Testis (tissue), 3 donors: ENCODE data around the gene PSTPIP1. TPM values are rescaled to one million over a fixed set of nuclear protein-coding genes. Genes with fewer than 3 reads are reported as not detected.

Source experiments
- DNase-seq: peaks from one replicate; pipeline ENCODE4 v3.0.0-alpha.2; 2019
- H3K27ac ChIP-seq, 2 donors: fragments of 200-600 bp; sonication (generic); one replicate each; pipeline ENCODE4 v1.5.1; 2019
- H3K27me3 ChIP-seq: fragments of 200-600 bp; sonication (generic); one replicate; pipeline ENCODE4 v1.5.1; 2019
- H3K36me3 ChIP-seq: fragments of 200-600 bp; sonication (generic); one replicate; pipeline ENCODE4 v1.5.1; 2017; ENCODE audit warnings: low read depth; ENCODE audit errors: missing control alignments
- H3K4me1 ChIP-seq: fragments of 200-600 bp; sonication (generic); one replicate; pipeline ENCODE4 v1.5.1; 2019
- H3K4me3 ChIP-seq, 2 donors: fragments of 200-600 bp; sonication (generic); one replicate each; pipeline ENCODE4 v1.5.1; 2017 to 2019
- H3K9me3 ChIP-seq: fragments of 200-600 bp; sonication (generic); one replicate; pipeline ENCODE4 v1.5.1; 2017
- CTCF ChIP-seq, 3 experiments: fragments of 450-650 bp in 2 of 3; fragments of 200-600 bp in 1 of 3; sonication (generic) in 1 of 3; IDR thresholded peaks; one replicate each; pipeline ENCODE4 v1.5.1; 2016 to 2019; ENCODE audit warnings: antibody characterized with exemption in 3 of 3, mild to moderate bottlenecking in 2 of 3, moderate library complexity in 1 of 3
- POLR2A ChIP-seq: fragments of 450-650 bp; IDR thresholded peaks from one replicate; pipeline ENCODE4 v1.6.1; 2017; ENCODE audit warnings: antibody characterized with exemption, mild to moderate bottlenecking, moderate library complexity
- WGBS, 2 donors: methylation state at CpG; one replicate each; pipeline ENCODE4 v1.1.5; 2018; 5-methylcytosine and 5-hydroxymethylcytosine counted together
- intact Hi-C: fragments of 100-400 bp; cut with DNase I; formaldehyde crosslinking; loops from one replicate; pipeline ENCODE4 v1.15.1; 2023; ENCODE audit warnings: low total_unique reads
- polyA plus RNA-seq: library from polyadenylated mRNA; stranded (reverse); fragments of 350-450 nt; fragmentation: Illumina TruSeq; extraction: RNeasy Lipid Tissue Mini Kit (QIAGEN cat#74804); gene quantifications from one replicate; pipeline ENCODE4 v1.2.3, GENCODE V29; 2014; ENCODE audit warnings: low read depth, low replicate concordance; ENCODE audit not compliant: insufficient read depth
- total RNA-seq, 2 donors: library from RNA; depleted of rRNA; stranded (reverse); fragments of >200 nt; gene quantifications; one replicate each; pipeline ENCODE4 v1.2.3, GENCODE V29; 2016

PSTPIP1 gene
- total and polyA plus RNA-seq, 3 donors from 2014 or later: 5.0 to 8.6 (median 7.9) TPM

- Histone ChIP-seq H3K9me3 (no peaks in the 10 kb centered on the region), H3K27me3 (no peaks in the 10 kb centered on the region), H3K4me1 (no peaks in the 10 kb centered on the region), H3K27ac (no peak overlapping the region), H3K36me3 (no peaks in the 10 kb centered on the region), H3K4me3 (no peak overlapping the region)
- 80 to 89% methylated on average over 5 to 7 of the region's 7 CpGs for WGBS, 2 donors
- intact Hi-C loops: no loop called here
- DNase-seq: no peak
- TF ChIP-seq CTCF (IDR thresholded peaks at IDR 0.05) (no peak), POLR2A (no peak)
Measured at GRCh38 chr15:76979996-76980520, 14.9 kb upstream of the PSTPIP1 start.

- WGBS, 2 donors: 89 to 90% methylated on average over 9 of the region's 9 CpGs
- Histone ChIP-seq H3K27ac (no peak overlapping the region), H3K36me3 (no peaks in the 10 kb centered on the region), H3K27me3 (no peaks in the 10 kb centered on the region), H3K9me3 (no peaks in the 10 kb centered on the region), H3K4me1 (no peaks in the 10 kb centered on the region), H3K4me3 (no peak overlapping the region)
- no peak for TF ChIP-seq POLR2A
- no peak for TF ChIP-seq CTCF (IDR thresholded peaks at IDR 0.05)
- intact Hi-C loops: no loop called here
- DNase-seq: no peak
Measured at GRCh38 chr15:76982356-76982755, 12.6 kb upstream of the PSTPIP1 start.

GRCh38 chr15:76982756-76983155 is 12.2 kb upstream of the PSTPIP1 start:
- H3K4me3 ChIP-seq: no peak overlapping the region
- no peaks in the 10 kb centered on the region for H3K27me3 ChIP-seq
- no peaks in the 10 kb centered on the region for H3K4me1 ChIP-seq
- no peak overlapping the region for H3K27ac ChIP-seq
- 85 to 92% methylated on average over 6 of the region's 6 CpGs for WGBS, 2 donors
- DNase-seq: no peak
- TF ChIP-seq CTCF (IDR thresholded peaks at IDR 0.05) (no peak), POLR2A (no peak)
- H3K36me3 ChIP-seq: no peaks in the 10 kb centered on the region
- no peaks in the 10 kb centered on the region for H3K9me3 ChIP-seq
- intact Hi-C loops: no loop called here

- Histone ChIP-seq H3K4me1 (no peaks in the 10 kb centered on the region), H3K4me3 (no peak overlapping the region), H3K27ac (no peak overlapping the region), H3K36me3 (no peaks in the 10 kb centered on the region), H3K9me3 (no peaks in the 10 kb centered on the region), H3K27me3 (no peaks in the 10 kb centered on the region)
- intact Hi-C loops: no loop called here
- WGBS, 2 donors: 82 to 90% methylated on average over 4 of the region's 4 CpGs
- no peak for DNase-seq
- TF ChIP-seq POLR2A: no peak
- no peak for TF ChIP-seq CTCF (IDR thresholded peaks at IDR 0.05)
Measured at GRCh38 chr15:76983590-76984375, 11.1 kb upstream of the PSTPIP1 start.

GRCh38 chr15:76986743-76987142 is 8.2 kb upstream of the PSTPIP1 start:
- DNase-seq: no peak
- Histone ChIP-seq H3K4me1 (no peaks in the 10 kb centered on the region), H3K36me3 (no peaks in the 10 kb centered on the region), H3K27ac (no peak overlapping the region), H3K9me3 (no peaks in the 10 kb centered on the region), H3K27me3 (no peaks in the 10 kb centered on the region), H3K4me3 (no peak overlapping the region)
- intact Hi-C loops: no loop called here
- 85 to 100% methylated on average over 3 of the region's 3 CpGs for WGBS, 2 donors
- TF ChIP-seq POLR2A (no peak), CTCF (IDR thresholded peaks at IDR 0.05) (no peak)
